HEK293 (cell line): Measurements from ENCODE around the gene ITGB1BP1.

Source experiments
- CTCF ChIA-PET: fragments of 350-600 bp; formaldehyde crosslinking; extraction: SDS; loops from one replicate; lab custom pipeline; 2021; ENCODE audit warnings: antibody characterized with exemption; lab: Yijun Ruan, JAX
- POLR2A ChIA-PET: fragments of 300-600 bp; formaldehyde crosslinking; extraction: SDS; loops from one replicate; lab custom pipeline; 2020; ENCODE audit warnings: antibody characterized with exemption, inconsistent platforms; lab: Yijun Ruan, JAX
- H3K27ac ChIP-seq: fragments of 200-500 bp; sonication (Bioruptor generic); 2 replicates; pipeline ENCODE4 v1.5.1; 2014; ENCODE audit warnings: low read depth, low read length, control low read depth, inconsistent platforms; ENCODE audit errors: extremely low read depth
- H3K36me3 ChIP-seq, 2 experiments: fragments of 200-500 bp in 1 of 2; sonication (Bioruptor generic) in 1 of 2; 1 replicate in 1 of 2; 2 replicates in 1 of 2; pipeline ENCODE4 v1.5.1; 2014 to 2017; ENCODE audit warnings: inconsistent platforms in 2 of 2, low read length in 2 of 2; ENCODE audit not compliant: control insufficient read depth in 2 of 2, insufficient read depth in 1 of 2
- H3K4me1 ChIP-seq: fragments of 200-500 bp; sonication (Bioruptor generic); 2 replicates; pipeline ENCODE4 v1.5.1; 2014; ENCODE audit warnings: mild to moderate bottlenecking, low read length, inconsistent platforms; ENCODE audit not compliant: control insufficient read depth, insufficient read depth
- H3K4me3 ChIP-seq: 2 replicates; pipeline ENCODE4 v1.5.1; 2011; ENCODE audit warnings: low read depth, mild to moderate bottlenecking, control low read depth, low read length, moderate library complexity
- H3K9me3 ChIP-seq: fragments of 200-500 bp; sonication (Bioruptor generic); 2 replicates; pipeline ENCODE4 v1.5.1; 2014; ENCODE audit warnings: low read depth, low read length, inconsistent platforms; ENCODE audit not compliant: control insufficient read depth, insufficient read depth
- CTCF ChIP-seq: fragments of 450-650 bp; formaldehyde crosslinking; IDR thresholded peaks from 2 replicates; pipeline ENCODE4 v1.5.1; 2016; ENCODE audit warnings: missing biosample characterization, missing genetic modification characterization
- IKZF3 ChIP-seq: fragments of 450-650 bp; IDR thresholded peaks from 2 replicates; pipeline ENCODE4 v1.5.0; 2018; ENCODE audit warnings: missing biosample characterization, mild to moderate bottlenecking, missing genetic modification characterization, moderate library complexity
- KLF1 ChIP-seq: fragments of 450-650 bp; formaldehyde crosslinking; IDR thresholded peaks from 2 replicates; pipeline ENCODE4 v1.5.1; 2016; ENCODE audit warnings: missing biosample characterization, missing genetic modification characterization
- OSR2 ChIP-seq: fragments of 450-650 bp; formaldehyde crosslinking; IDR thresholded peaks from 2 replicates; pipeline ENCODE4 v1.5.1; 2016; ENCODE audit warnings: missing biosample characterization, missing genetic modification characterization
- SP2 ChIP-seq: fragments of 450-650 bp; formaldehyde crosslinking; IDR thresholded peaks from 2 replicates; pipeline ENCODE4 v1.5.1; 2016; ENCODE audit warnings: missing biosample characterization, missing genetic modification characterization
- TCF7L2 ChIP-seq: IDR thresholded peaks from 2 replicates; pipeline ENCODE4 v1.6.1; 2011; ENCODE audit warnings: low read depth, mild to moderate bottlenecking, inconsistent platforms, low read length, moderate library complexity, borderline replicate concordance
- ZBTB11 ChIP-seq: fragments of 450-650 bp; formaldehyde crosslinking; conservative IDR thresholded peaks from 2 replicates; pipeline ENCODE4 v1.5.1; 2016; ENCODE audit warnings: low read depth, missing biosample characterization, missing genetic modification characterization
- ZBTB44 ChIP-seq: fragments of 450-650 bp; IDR thresholded peaks from 2 replicates; pipeline ENCODE4 v1.5.1; 2018; ENCODE audit warnings: missing biosample characterization, mild to moderate bottlenecking, missing genetic modification characterization
- ZBTB48 ChIP-seq: fragments of 450-650 bp; formaldehyde crosslinking; IDR thresholded peaks from 2 replicates; pipeline ENCODE4 v1.5.1; 2016; ENCODE audit warnings: missing biosample characterization, missing genetic modification characterization
- ZBTB6 ChIP-seq: fragments of 450-650 bp; formaldehyde crosslinking; IDR thresholded peaks from 2 replicates; pipeline ENCODE4 v1.5.1; 2017; ENCODE audit warnings: missing biosample characterization, missing genetic modification characterization
- ZFP69B ChIP-seq: fragments of 450-650 bp; formaldehyde crosslinking; IDR thresholded peaks from 2 replicates; pipeline ENCODE4 v1.5.1; 2016; ENCODE audit warnings: missing biosample characterization, missing genetic modification characterization
- ZNF133 ChIP-seq: fragments of 450-650 bp; formaldehyde crosslinking; IDR thresholded peaks from 2 replicates; pipeline ENCODE4 v1.5.1; 2016; ENCODE audit warnings: missing biosample characterization, missing genetic modification characterization
- ZNF138 ChIP-seq: fragments of 450-650 bp; formaldehyde crosslinking; IDR thresholded peaks from 2 replicates; pipeline ENCODE4 v1.5.1; 2016; ENCODE audit warnings: missing biosample characterization, missing genetic modification characterization, borderline replicate concordance
- ZNF169 ChIP-seq: fragments of 450-650 bp; formaldehyde crosslinking; IDR thresholded peaks from 2 replicates; pipeline ENCODE4 v1.5.1; 2016; ENCODE audit warnings: missing biosample characterization, missing genetic modification characterization
- ZNF174 ChIP-seq: fragments of 450-650 bp; formaldehyde crosslinking; IDR thresholded peaks from 2 replicates; pipeline ENCODE4 v1.5.0; 2017; ENCODE audit warnings: missing biosample characterization, mild to moderate bottlenecking, missing genetic modification characterization
- ZNF175 ChIP-seq: fragments of 450-650 bp; formaldehyde crosslinking; IDR thresholded peaks from 2 replicates; pipeline ENCODE4 v1.5.1; 2016; ENCODE audit warnings: missing biosample characterization, missing genetic modification characterization
- ZNF184 ChIP-seq: fragments of 450-650 bp; IDR thresholded peaks from 2 replicates; pipeline ENCODE4 v1.5.1; 2018; ENCODE audit warnings: missing biosample characterization, mild to moderate bottlenecking, missing genetic modification characterization
- ZNF274 ChIP-seq, 2 experiments: fragments of 200-500 bp in 1 of 2; fragments of 450-650 bp in 1 of 2; sonication (Bioruptor generic) in 1 of 2; formaldehyde crosslinking in 1 of 2; IDR thresholded peaks; 2 replicates each; pipeline versions ENCODE4 v1.5.1 to v1.6.1; 2014 to 2016; ENCODE audit warnings: borderline replicate concordance in 1 of 2, inconsistent platforms in 1 of 2, low read length in 1 of 2, missing biosample characterization in 1 of 2, missing genetic modification characterization in 1 of 2
- ZNF324 ChIP-seq: fragments of 450-650 bp; formaldehyde crosslinking; IDR thresholded peaks from 2 replicates; pipeline ENCODE4 v1.5.1; 2016; ENCODE audit warnings: missing biosample characterization, missing genetic modification characterization
- ZNF354C ChIP-seq: fragments of 450-650 bp; formaldehyde crosslinking; IDR thresholded peaks from 2 replicates; pipeline ENCODE4 v1.5.1; 2016; ENCODE audit warnings: missing biosample characterization, missing genetic modification characterization, low read depth, borderline replicate concordance
- ZNF423 ChIP-seq: fragments of 450-650 bp; formaldehyde crosslinking; IDR thresholded peaks from 2 replicates; pipeline ENCODE4 v1.5.1; 2016; ENCODE audit warnings: missing biosample characterization, missing genetic modification characterization
- ZNF501 ChIP-seq: fragments of 450-650 bp; formaldehyde crosslinking; IDR thresholded peaks from 2 replicates; pipeline ENCODE4 v1.5.1; 2016; ENCODE audit warnings: missing biosample characterization, missing genetic modification characterization
- ZNF529 ChIP-seq: fragments of 450-650 bp; formaldehyde crosslinking; IDR thresholded peaks from 2 replicates; pipeline ENCODE4 v1.5.1; 2017; ENCODE audit warnings: missing genetic modification characterization, missing biosample characterization; ENCODE audit not compliant: insufficient replicate concordance
- ZNF544 ChIP-seq: fragments of 450-650 bp; formaldehyde crosslinking; IDR thresholded peaks from 2 replicates; pipeline ENCODE4 v1.5.0; 2017; ENCODE audit warnings: missing biosample characterization, missing genetic modification characterization
- ZNF560 ChIP-seq: fragments of 450-650 bp; formaldehyde crosslinking; IDR thresholded peaks from 2 replicates; pipeline ENCODE4 v1.5.1; 2017; ENCODE audit warnings: missing biosample characterization, missing genetic modification characterization, borderline replicate concordance
- ZNF571 ChIP-seq: fragments of 450-650 bp; formaldehyde crosslinking; IDR thresholded peaks from 2 replicates; pipeline ENCODE4 v1.5.0; 2017; ENCODE audit warnings: missing biosample characterization, missing genetic modification characterization
- ZNF768 ChIP-seq: fragments of 450-650 bp; formaldehyde crosslinking; IDR thresholded peaks from 2 replicates; pipeline ENCODE4 v1.5.1; 2018; ENCODE audit warnings: missing biosample characterization, mild to moderate bottlenecking, missing genetic modification characterization
- ZSCAN23 ChIP-seq: fragments of 450-650 bp; formaldehyde crosslinking; IDR thresholded peaks from 2 replicates; pipeline ENCODE4 v1.5.1; 2016; ENCODE audit warnings: missing biosample characterization, missing genetic modification characterization

Gene ITGB1BP1

GRCh38 chr2:9443526-9443925, 20.2 kb upstream of the ITGB1BP1 start:
- CTCF ChIA-PET, result no interaction called here
- TF ChIP-seq ZNF169 (tag by site-specific recombination), result no peak
- TF ChIP-seq ZNF571 (tag by site-specific recombination), result no peak
- no peak for TF ChIP-seq ZNF423 (tag by site-specific recombination)
- TF ChIP-seq ZNF184, result no peak
- no peak for TF ChIP-seq ZBTB48 (tag by site-specific recombination)
- TF ChIP-seq ZNF174, result no peak
- TF ChIP-seq ZNF560, result no peak
- TF ChIP-seq ZNF544 (tag by site-specific recombination), result no peak
- TF ChIP-seq ZBTB44, result no peak
- TF ChIP-seq ZNF768, result no peak
- no peak for TF ChIP-seq CTCF (tag by site-specific recombination)
- TF ChIP-seq ZNF529 (tag by site-specific recombination), result no peak
- no peak for TF ChIP-seq ZNF138 (tag by site-specific recombination)
- no peak for TF ChIP-seq ZNF175 (tag by site-specific recombination)
- no peak for TF ChIP-seq SP2 (tag by site-specific recombination)
- no peak for TF ChIP-seq ZNF324 (tag by site-specific recombination)
- no peak overlapping the region for H3K4me3 ChIP-seq
- H3K27ac ChIP-seq, result no peak overlapping the region
- H3K36me3 ChIP-seq, result peaks cover 61 to 88% of the 10 kb centered on the region in 2 experiments
- H3K9me3 ChIP-seq, result no peaks in the 10 kb centered on the region
- no peaks in the 10 kb centered on the region for H3K4me1 ChIP-seq
- POLR2A ChIA-PET, result no interaction called here

GRCh38 chr2:9441556-9441955, 18.2 kb upstream of the ITGB1BP1 start:
- H3K4me1 ChIP-seq, result no peaks in the 10 kb centered on the region
- TF ChIP-seq KLF1 (tag by site-specific recombination) (no peak), ZFP69B (no peak), ZNF133 (no peak), ZNF354C (tag by site-specific recombination) (no peak), OSR2 (tag by site-specific recombination) (no peak), ZBTB6 (tag by site-specific recombination) (no peak), ZNF501 (tag by site-specific recombination) (no peak), ZBTB11 (no peak), ZNF274 (IDR thresholded peaks at IDR 0.05; ENCODE audit: low read length) (no peak), ZNF274 (tag by site-specific recombination; IDR thresholded peaks at IDR 0.05; ENCODE audit: borderline replicate concordance) (no peak), ZSCAN23 (tag by site-specific recombination) (no peak), IKZF3 (tag by site-specific recombination) (no peak), TCF7L2 (no peak)
- H3K36me3 ChIP-seq, result peaks cover 61 to 88% of the 10 kb centered on the region in 2 experiments
- ChIA-PET POLR2A (no interaction called here), CTCF (interaction anchor here (0.7 kb wide), 1 partner anchor 302 kb away, joined by 3 read pairs; no protein-coding TSS in a partner anchor)
- H3K4me3 ChIP-seq, result no peak overlapping the region
- H3K27ac ChIP-seq, result no peak overlapping the region
- H3K9me3 ChIP-seq, result no peaks in the 10 kb centered on the region
